ENCODE data around the gene MAP4K4.

MAP4K4 gene

GRCh38 chr2:101844055-101844635 lies 146.6 kb downstream of the MAP4K4 start:
- peak; percentile 49 for DNase-seq

- DNase-seq = no peak
Observed at GRCh38 chr2:101846973-101847372, 149.5 kb downstream of the MAP4K4 start.

GRCh38 chr2:101847661-101848339 lies 150.3 kb downstream of the MAP4K4 start:
- no peak for DNase-seq

- DNase-seq = no peak
Observed at GRCh38 chr2:101848769-101849410, 151.4 kb downstream of the MAP4K4 start.

GRCh38 chr2:101850450-101850849 lies 152.9 kb downstream of the MAP4K4 start:
- DNase-seq = no peak

GRCh38 chr2:101850991-101851390 lies 153.5 kb downstream of the MAP4K4 start:
- DNase-seq = no peak

- DNase-seq = no peak
Observed at GRCh38 chr2:101852824-101853223, 155.3 kb downstream of the MAP4K4 start.

- no peak for DNase-seq
Observed at GRCh38 chr2:101854877-101855276, 157.4 kb downstream of the MAP4K4 start.

- DNase-seq = no peak
Observed at GRCh38 chr2:101855776-101856175, 158.3 kb downstream of the MAP4K4 start.

- DNase-seq = no peak
Observed at GRCh38 chr2:101858246-101858645, 160.7 kb downstream of the MAP4K4 start.

- DNase-seq = no peak
Observed at GRCh38 chr2:101858910-101859309, 161.4 kb downstream of the MAP4K4 start.

- DNase-seq = no peak
Observed at GRCh38 chr2:101859604-101860003, 162.1 kb downstream of the MAP4K4 start.

- no peak for DNase-seq
Observed at GRCh38 chr2:101860157-101860556, 162.7 kb downstream of the MAP4K4 start.

- DNase-seq = no peak
Observed at GRCh38 chr2:101860782-101861181, 163.3 kb downstream of the MAP4K4 start.

GRCh38 chr2:101861382-101861781 lies 163.9 kb downstream of the MAP4K4 start:
- DNase-seq = no peak

GRCh38 chr2:101863534-101863933 lies 166.0 kb downstream of the MAP4K4 start:
- DNase-seq = no peak

GRCh38 chr2:101864426-101864825 lies 166.9 kb downstream of the MAP4K4 start:
- no peak for DNase-seq

- DNase-seq = no peak
Observed at GRCh38 chr2:101868525-101868924, 171.0 kb downstream of the MAP4K4 start.

- DNase-seq = no peak
Observed at GRCh38 chr2:101869527-101869926, 172.0 kb downstream of the MAP4K4 start.

GRCh38 chr2:101870444-101870843 lies 172.9 kb downstream of the MAP4K4 start:
- no peak for DNase-seq

GRCh38 chr2:101871480-101871879 lies 174.0 kb downstream of the MAP4K4 start:
- no peak for DNase-seq

- DNase-seq = no peak
Observed at GRCh38 chr2:101872480-101872879, 175.0 kb downstream of the MAP4K4 start.

- no peak for DNase-seq
Observed at GRCh38 chr2:101873543-101873942, 176.0 kb downstream of the MAP4K4 start.

GRCh38 chr2:101874069-101874468 lies 176.6 kb downstream of the MAP4K4 start:
- DNase-seq = no peak
